Central memory CD8-positive, alpha-beta T cell (primary cell): Measurements from ENCODE around the gene NAALAD2.
"Not testable (repeated sequence)": the region's sequence is repeated elsewhere in the genome, so short reads cannot be mapped to it uniquely, and the experiment has no call there.

Experiments
- ATAC-seq: fragments of 150-1000 bp; cut with Tn5 transposase; replicated peaks from 2 replicates; pipeline ENCODE4 v1.10.0; 2022; ENCODE audit warnings: mild to moderate bottlenecking, moderate FRiP score, moderate number of reproducible peaks; ENCODE audit not compliant: poor library complexity, severe bottlenecking; ENCODE audit errors: extremely low read depth
- DNase-seq, 2 donors: peaks; one replicate each; pipeline ENCODE4 v3.0.0; 2021; ENCODE audit warnings: low spot score in 2 of 2
- H3K27ac Mint-ChIP-seq: one replicate; pipeline ENCODE4 v1.8.0; 2022; ENCODE audit warnings: low read depth, mild to moderate bottlenecking, moderate library complexity, mixed read lengths
- H3K27me3 Mint-ChIP-seq: one replicate; pipeline ENCODE4 v1.8.0; 2022; ENCODE audit warnings: mixed read lengths
- H3K36me3 Mint-ChIP-seq: one replicate; pipeline ENCODE4 v1.8.0; 2022; ENCODE audit warnings: mild to moderate bottlenecking, moderate library complexity, mixed read lengths; ENCODE audit not compliant: insufficient read depth
- H3K4me1 Mint-ChIP-seq: one replicate; pipeline ENCODE4 v1.8.0; 2022; ENCODE audit warnings: mixed read lengths
- H3K4me3 Mint-ChIP-seq: one replicate; pipeline ENCODE4 v1.8.0; 2022; ENCODE audit warnings: mild to moderate bottlenecking, moderate library complexity, mixed read lengths
- H3K9me3 Mint-ChIP-seq: one replicate; pipeline ENCODE4 v1.8.0; 2022; ENCODE audit warnings: mixed read lengths

NAALAD2 gene

GRCh38 chr11:90204407-90204806, 69.9 kb downstream of the NAALAD2 start:
- no peak overlapping the region for H3K27ac Mint-ChIP-seq

DNA sequence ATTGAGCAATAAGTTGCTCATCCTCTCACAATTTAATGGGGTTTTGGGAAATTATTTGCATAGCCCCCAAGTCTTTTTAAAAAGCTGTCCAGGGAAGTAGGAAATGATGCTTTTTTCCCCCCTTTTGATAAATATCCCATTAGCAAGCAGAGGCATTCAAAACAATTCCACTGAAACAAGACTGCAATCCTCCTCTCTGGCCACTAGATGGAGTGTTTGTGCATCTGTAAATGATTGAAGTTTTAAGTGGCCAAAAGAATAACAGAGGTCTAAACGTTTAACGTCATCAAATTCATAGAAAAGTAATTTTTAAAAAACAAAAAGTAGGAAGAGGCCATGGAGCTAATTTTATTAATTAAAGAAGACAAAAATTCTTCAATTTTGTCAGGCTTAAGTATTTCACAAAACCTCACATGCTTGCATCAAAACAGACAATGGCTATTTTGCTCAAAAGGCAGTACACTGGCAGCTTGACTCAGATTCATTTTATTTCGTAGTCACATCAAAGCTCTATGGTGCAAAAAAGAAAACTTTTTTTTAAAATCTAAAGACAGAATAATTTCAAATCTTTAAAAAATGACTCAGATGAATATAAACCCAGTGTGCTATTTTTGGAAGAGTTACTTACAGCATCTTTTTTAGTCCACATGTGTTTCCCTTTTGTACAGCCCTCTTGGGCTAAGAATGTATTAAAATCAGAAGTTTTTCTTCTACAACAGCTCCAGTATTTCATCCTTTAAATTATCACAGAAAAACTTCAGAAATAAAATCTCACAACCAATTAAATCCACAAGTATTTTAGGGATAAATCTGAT, 70.6 kb downstream of the NAALAD2 start:
- Mint-ChIP-seq H3K4me3 (no peak overlapping the region), H3K27ac (no peak overlapping the region), H3K4me1 (peaks cover 18% of the 10 kb centered on the region), H3K27me3 (no peaks in the 10 kb centered on the region), H3K9me3 (no peaks in the 10 kb centered on the region), H3K36me3 (peaks cover 50% of the 10 kb centered on the region)
- DNase-seq, result no peak
- peak; percentile 19 for ATAC-seq

More at GRCh38 chr11:90204407-90204806, 69.9 kb downstream of the NAALAD2 start:
- H3K9me3 Mint-ChIP-seq, result no peaks in the 10 kb centered on the region
- H3K4me1 Mint-ChIP-seq, result peaks cover 12% of the 10 kb centered on the region
- no peak for ATAC-seq
- H3K4me3 Mint-ChIP-seq, result no peak overlapping the region
- H3K27me3 Mint-ChIP-seq, result no peaks in the 10 kb centered on the region
- no peak for DNase-seq
- peaks cover 48% of the 10 kb centered on the region for H3K36me3 Mint-ChIP-seq

GRCh38 chr11:90207992-90208391, 73.5 kb downstream of the NAALAD2 start:
- not testable (repeated sequence) for H3K27ac Mint-ChIP-seq, H3K27me3 Mint-ChIP-seq, DNase-seq, H3K4me3 Mint-ChIP-seq, ATAC-seq, H3K9me3 Mint-ChIP-seq
- H3K4me1 Mint-ChIP-seq, result peaks cover 24% of the 10 kb centered on the region
- peaks cover 48% of the 10 kb centered on the region for H3K36me3 Mint-ChIP-seq

DNA sequence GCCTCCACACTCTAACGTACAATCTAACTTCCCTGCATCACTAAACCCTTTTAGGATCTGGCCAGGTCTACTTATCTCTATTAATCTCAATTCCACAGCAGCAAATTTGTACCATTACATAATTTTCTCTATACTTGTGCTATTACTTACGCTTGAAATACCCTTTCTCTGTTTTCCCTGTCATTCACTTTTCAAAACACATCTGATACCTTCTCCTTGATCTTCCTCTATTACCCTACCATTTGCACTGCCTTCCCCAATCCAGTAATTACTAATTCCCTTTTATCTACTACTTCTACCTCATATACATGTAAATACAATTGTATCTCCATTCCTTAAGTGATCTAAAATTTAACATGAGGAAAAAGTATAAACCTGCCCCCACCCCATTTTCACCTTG, 74.4 kb downstream of the NAALAD2 start:
- Mint-ChIP-seq H3K4me1 (peaks cover 24% of the 10 kb centered on the region), H3K27me3 (no peaks in the 10 kb centered on the region), H3K4me3 (no peak overlapping the region), H3K9me3 (no peaks in the 10 kb centered on the region), H3K27ac (peak overlapping the region; percentile 19), H3K36me3 (peaks cover 49% of the 10 kb centered on the region)
- ATAC-seq (no peak), DNase-seq (no peak)

DNA sequence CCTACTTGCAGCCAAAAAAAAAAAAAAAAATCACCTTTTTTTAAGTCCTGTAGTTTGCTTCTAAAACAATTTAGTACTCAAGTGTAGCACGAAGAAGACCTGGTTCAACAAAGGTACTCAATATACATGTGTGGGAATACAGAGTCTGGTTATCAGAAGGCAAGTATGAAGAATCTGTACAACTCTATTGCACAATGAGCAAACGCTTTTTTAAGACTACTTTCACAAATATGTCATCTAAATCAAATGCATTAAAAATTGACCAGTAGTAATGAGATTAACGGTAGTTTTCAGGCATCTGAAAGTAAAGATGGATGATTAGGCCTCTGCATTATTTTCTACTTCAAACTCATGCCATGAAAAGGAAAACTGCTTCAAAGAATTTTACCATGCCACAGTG, 78.9 kb downstream of the NAALAD2 start:
- no peaks in the 10 kb centered on the region for H3K9me3 Mint-ChIP-seq
- DNase-seq, result no peak
- H3K4me1 Mint-ChIP-seq, result peaks cover 34% of the 10 kb centered on the region
- ATAC-seq, result no peak
- H3K36me3 Mint-ChIP-seq, result peaks cover 38% of the 10 kb centered on the region
- H3K27me3 Mint-ChIP-seq, result no peaks in the 10 kb centered on the region
- no peak overlapping the region for H3K27ac Mint-ChIP-seq
- H3K4me3 Mint-ChIP-seq, result no peak overlapping the region

GRCh38 chr11:90216611-90217010, 82.1 kb downstream of the NAALAD2 start:
- H3K27me3 Mint-ChIP-seq, result no peaks in the 10 kb centered on the region
- H3K36me3 Mint-ChIP-seq, result peaks cover 26% of the 10 kb centered on the region
- H3K9me3 Mint-ChIP-seq, result no peaks in the 10 kb centered on the region
- ATAC-seq (no peak), DNase-seq (no peak)
- peaks cover 47% of the 10 kb centered on the region for H3K4me1 Mint-ChIP-seq
- H3K4me3 Mint-ChIP-seq, result peak overlapping the region; percentile 23
- H3K27ac Mint-ChIP-seq, result peak overlapping the region; percentile 3

- H3K27me3 Mint-ChIP-seq, result no peaks in the 10 kb centered on the region
- no peaks in the 10 kb centered on the region for H3K9me3 Mint-ChIP-seq
- DNase-seq (no peak), ATAC-seq (no peak)
- peaks cover 52% of the 10 kb centered on the region for H3K4me1 Mint-ChIP-seq
- no peak overlapping the region for H3K4me3 Mint-ChIP-seq
- peaks cover 25% of the 10 kb centered on the region for H3K36me3 Mint-ChIP-seq
- H3K27ac Mint-ChIP-seq, result no peak overlapping the region
Observed at GRCh38 chr11:90218606-90219005, 84.1 kb downstream of the NAALAD2 start.

- ATAC-seq, result no peak
- H3K36me3 Mint-ChIP-seq, result peaks cover 21% of the 10 kb centered on the region
- H3K4me1 Mint-ChIP-seq, result peaks cover 57% of the 10 kb centered on the region
- H3K27ac Mint-ChIP-seq, result peak overlapping the region; percentile 98
- H3K9me3 Mint-ChIP-seq, result no peaks in the 10 kb centered on the region
- no peak for DNase-seq
- peak overlapping the region; percentile 100 for H3K4me3 Mint-ChIP-seq
- H3K27me3 Mint-ChIP-seq, result no peaks in the 10 kb centered on the region
Observed at GRCh38 chr11:90219438-90219837, 85.0 kb downstream of the NAALAD2 start.

GRCh38 chr11:90220391-90220790, 85.9 kb downstream of the NAALAD2 start:
- no peaks in the 10 kb centered on the region for H3K27me3 Mint-ChIP-seq
- peak overlapping the region; percentile 100 for H3K4me3 Mint-ChIP-seq
- DNase-seq (no peak), ATAC-seq (no peak)
- H3K9me3 Mint-ChIP-seq, result no peaks in the 10 kb centered on the region
- peaks cover 21% of the 10 kb centered on the region for H3K36me3 Mint-ChIP-seq
- peak overlapping the region; percentile 98 for H3K27ac Mint-ChIP-seq
- peaks cover 57% of the 10 kb centered on the region for H3K4me1 Mint-ChIP-seq

- peaks cover 14% of the 10 kb centered on the region for H3K36me3 Mint-ChIP-seq
Observed at GRCh38 chr11:90221803-90222458, 87.5 kb downstream of the NAALAD2 start.

DNA sequence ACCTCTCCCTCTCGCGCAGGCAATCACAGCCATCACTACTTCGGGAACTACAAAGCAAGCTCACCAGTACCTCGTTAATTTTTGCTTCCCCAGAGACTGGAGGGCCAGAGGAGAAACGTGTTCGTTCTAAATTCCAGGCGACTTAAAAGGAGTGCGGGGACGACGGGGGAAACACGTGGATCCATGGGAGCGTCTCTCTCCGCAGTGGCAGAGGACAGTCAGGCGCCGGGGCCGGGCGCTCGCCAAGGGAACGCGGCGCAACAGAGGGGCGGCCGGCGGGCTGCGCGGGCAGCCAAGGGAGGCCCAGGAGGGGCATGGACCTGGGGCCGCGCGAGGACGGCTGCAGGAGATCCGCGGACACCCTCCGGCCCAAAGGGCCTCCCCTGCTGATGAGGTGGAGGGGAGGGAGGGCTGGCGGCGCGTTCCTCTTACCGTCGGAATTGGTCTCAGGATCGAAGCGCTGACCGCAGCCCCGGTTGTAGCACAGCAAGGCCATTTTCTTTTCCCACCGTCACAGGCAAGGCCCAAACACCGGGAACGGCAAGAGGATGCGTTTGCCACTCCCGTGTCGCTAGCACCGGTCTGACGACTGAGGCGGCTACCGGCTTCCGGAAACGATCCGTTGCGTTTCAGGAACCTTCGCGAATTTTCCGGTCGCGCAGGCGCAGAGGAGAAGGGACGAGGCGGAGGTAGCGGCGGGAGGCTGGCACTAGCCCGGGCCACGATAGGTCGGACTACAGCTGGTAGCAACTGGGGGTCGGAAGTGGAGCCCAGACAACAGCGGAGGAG, 88.2 kb downstream of the NAALAD2 start, which contains the start of gene CHORDC1:
CHORDC1 (minus strand) TSS at position 591 of the 789 bp plus-strand sequence; CDS start at position 496, 95 bp downstream.
- Mint-ChIP-seq H3K9me3 (no peaks in the 10 kb centered on the region), H3K36me3 (peaks cover 11% of the 10 kb centered on the region), H3K27me3 (no peaks in the 10 kb centered on the region), H3K4me1 (peaks cover 47% of the 10 kb centered on the region), H3K4me3 (peak within 1 kb of the TSS; percentile 100), H3K27ac (peak within 1 kb of the TSS; percentile 98)
- peak; percentile 79 for ATAC-seq
- peak; percentile 80 to 84 for DNase-seq

More at GRCh38 chr11:90221803-90222458, 87.5 kb downstream of the NAALAD2 start:
- peak overlapping the region; percentile 98 for H3K27ac Mint-ChIP-seq
- ATAC-seq (peak; percentile 16), DNase-seq (no peak)
- H3K9me3 Mint-ChIP-seq, result no peaks in the 10 kb centered on the region
- H3K27me3 Mint-ChIP-seq, result no peaks in the 10 kb centered on the region
- H3K4me1 Mint-ChIP-seq, result peaks cover 49% of the 10 kb centered on the region
- peak overlapping the region; percentile 100 for H3K4me3 Mint-ChIP-seq

DNA sequence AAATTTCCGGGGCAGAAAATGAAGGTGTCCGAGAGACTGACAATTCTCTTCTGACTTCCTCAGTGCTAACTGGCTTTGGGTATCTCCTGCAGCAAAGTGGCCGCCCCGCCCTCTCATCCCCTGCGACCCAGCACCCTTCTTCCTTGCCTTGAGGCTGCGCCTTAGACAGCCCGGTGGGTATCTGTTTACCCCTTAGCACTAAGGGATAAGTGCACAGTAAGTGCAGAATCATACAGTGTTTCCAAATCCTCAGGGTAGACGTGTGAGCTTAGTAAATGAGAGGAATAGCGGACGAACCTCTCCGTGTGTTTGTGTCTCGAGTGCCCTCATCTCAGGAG, 88.8 kb downstream of the NAALAD2 start:
- DNase-seq (no peak), ATAC-seq (peak; percentile 61)
- Mint-ChIP-seq H3K4me3 (peak overlapping the region; percentile 100), H3K36me3 (peaks cover 11% of the 10 kb centered on the region), H3K9me3 (no peaks in the 10 kb centered on the region), H3K4me1 (peaks cover 47% of the 10 kb centered on the region), H3K27ac (peak overlapping the region; percentile 98), H3K27me3 (no peaks in the 10 kb centered on the region)
